BJ (cell line): ENCODE measurements around the gene PSEN2. TPM values are rescaled to one million over a fixed set of nuclear protein-coding genes. Genes with fewer than 3 reads are reported as not detected.
A peak's percentile ranks its signal among the peaks of the same experiment; 100 is the strongest.

Experiments used
- CTCF ChIA-PET: fragments of 350-600 bp; formaldehyde crosslinking; extraction: SDS; loops from one replicate; lab custom pipeline; 2021; ENCODE audit warnings: antibody characterized with exemption, inconsistent platforms; lab: Yijun Ruan, JAX
- POLR2A ChIA-PET: fragments of 300-600 bp; sonication (Branson Sonifier 250); formaldehyde crosslinking; extraction: SDS; loops from one replicate; lab custom pipeline; 2021; ENCODE audit warnings: antibody characterized with exemption; lab: Charles Lee
- DNase-seq: peaks from one replicate; pipeline ENCODE4 v3.0.0-alpha.2; 2011; ENCODE audit warnings: low read depth
- H3K27me3 ChIP-seq: 2 replicates; pipeline ENCODE4 v1.6.0; 2011; ENCODE audit warnings: low read length; ENCODE audit not compliant: control insufficient read depth, insufficient read depth
- H3K36me3 ChIP-seq: 2 replicates; pipeline ENCODE4 v1.5.1; 2011; ENCODE audit warnings: low read length; ENCODE audit not compliant: control insufficient read depth, insufficient read depth
- H3K4me3 ChIP-seq: 2 replicates; pipeline ENCODE4 v1.5.1; 2011; ENCODE audit warnings: low read depth, mild to moderate bottlenecking, control low read depth, low read length
- polyA minus RNA-seq: library from RNA; depleted of rRNA, polyadenylated mRNA; stranded (reverse); fragments of >200 nt; gene quantifications from 2 replicates; pipeline ENCODE4 v1.2.3, GENCODE V29; 2011; rRNA and poly(A)+ RNA removed
- polyA plus RNA-seq: library from polyadenylated mRNA; depleted of rRNA; stranded (reverse); fragments of >200 nt; gene quantifications from 2 replicates; pipeline ENCODE4 v1.2.3, GENCODE V29; 2011; rRNA removed
- TF ChIP-seq, protein P1 (sequence below): IDR thresholded peaks from 2 replicates; pipeline ENCODE4 v1.5.1; 2011; ENCODE audit warnings: low read depth, mild to moderate bottlenecking, control low read depth, inconsistent platforms, low read length, moderate library complexity; ENCODE audit not compliant: insufficient read depth

The PSEN2 gene
- polyA plus RNA-seq, result 23.4 and 32.1 TPM in 2 replicates
- polyA minus RNA-seq, result 16.4 and 23.5 TPM in 2 replicates

DNA sequence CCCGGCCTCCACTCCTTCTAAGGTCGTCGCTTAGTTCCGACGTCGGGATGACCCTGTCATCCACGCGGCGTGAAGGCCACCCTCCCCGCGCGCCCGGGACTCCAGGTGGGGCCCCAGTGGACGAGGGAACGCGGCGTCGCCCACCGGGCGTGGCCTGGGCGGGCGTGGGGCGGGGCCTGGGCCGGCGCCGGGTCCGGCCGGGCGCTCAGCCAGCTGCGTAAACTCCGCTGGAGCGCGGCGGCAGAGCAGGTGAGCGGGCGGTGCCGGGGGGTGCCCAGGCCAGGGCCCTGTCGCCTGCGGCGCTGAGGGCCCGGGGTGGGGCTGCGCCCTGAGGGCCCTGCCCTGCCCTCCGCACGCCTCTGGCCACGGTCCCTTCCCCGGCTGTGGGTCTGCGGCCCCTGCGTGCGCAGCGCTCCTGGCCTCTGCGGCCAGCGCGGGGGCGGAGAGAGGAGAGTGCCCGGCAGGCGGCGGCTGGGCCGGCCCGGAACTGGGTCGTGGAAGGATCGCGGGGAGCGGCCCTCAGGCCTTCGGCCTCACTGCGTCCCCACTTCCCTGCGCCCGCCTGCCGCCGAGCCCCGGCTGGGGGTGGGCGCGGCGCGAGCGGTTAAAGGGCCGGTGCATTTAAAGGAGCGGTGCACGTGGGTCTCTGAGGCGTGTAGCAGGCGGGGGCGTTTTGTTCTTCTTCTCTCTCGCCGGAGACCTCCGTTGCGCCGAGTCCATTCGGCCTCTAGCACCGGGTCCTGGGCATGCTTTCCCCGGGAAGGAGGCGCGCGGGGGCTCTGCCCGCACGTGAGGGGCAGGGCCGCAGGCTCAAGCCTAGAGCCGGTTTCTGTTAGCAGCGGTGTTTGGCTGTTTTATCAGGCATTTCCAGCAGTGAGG lies at the start of gene PSEN2:
Gene PSEN2, plus strand, starts transcription at position 216 of the 879 bp plus-strand sequence. CDS start 11,292 bp downstream, outside the sequence.
- TF ChIP-seq, protein P1, sequence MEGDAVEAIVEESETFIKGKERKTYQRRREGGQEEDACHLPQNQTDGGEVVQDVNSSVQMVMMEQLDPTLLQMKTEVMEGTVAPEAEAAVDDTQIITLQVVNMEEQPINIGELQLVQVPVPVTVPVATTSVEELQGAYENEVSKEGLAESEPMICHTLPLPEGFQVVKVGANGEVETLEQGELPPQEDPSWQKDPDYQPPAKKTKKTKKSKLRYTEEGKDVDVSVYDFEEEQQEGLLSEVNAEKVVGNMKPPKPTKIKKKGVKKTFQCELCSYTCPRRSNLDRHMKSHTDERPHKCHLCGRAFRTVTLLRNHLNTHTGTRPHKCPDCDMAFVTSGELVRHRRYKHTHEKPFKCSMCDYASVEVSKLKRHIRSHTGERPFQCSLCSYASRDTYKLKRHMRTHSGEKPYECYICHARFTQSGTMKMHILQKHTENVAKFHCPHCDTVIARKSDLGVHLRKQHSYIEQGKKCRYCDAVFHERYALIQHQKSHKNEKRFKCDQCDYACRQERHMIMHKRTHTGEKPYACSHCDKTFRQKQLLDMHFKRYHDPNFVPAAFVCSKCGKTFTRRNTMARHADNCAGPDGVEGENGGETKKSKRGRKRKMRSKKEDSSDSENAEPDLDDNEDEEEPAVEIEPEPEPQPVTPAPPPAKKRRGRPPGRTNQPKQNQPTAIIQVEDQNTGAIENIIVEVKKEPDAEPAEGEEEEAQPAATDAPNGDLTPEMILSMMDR, result peak; percentile 13; the same call in 1 of the 2 replicates
- CTCF ChIA-PET, result interaction anchor here (0.6 kb wide), 2 partner anchors 12 to 858 kb away, joined by 3 read pairs; no protein-coding TSS in a partner anchor
- Histone ChIP-seq H3K4me3 (peak within 1 kb of the TSS; percentile 66), H3K36me3 (no peaks in the 10 kb centered on the region), H3K27me3 (no peaks in the 10 kb centered on the region)
- DNase-seq, result no peak
- POLR2A ChIA-PET, result interaction anchor here (0.5 kb wide), 2 partner anchors 23 to 201 kb away, joined by 14 to 21 read pairs; no protein-coding TSS in a partner anchor

DNA sequence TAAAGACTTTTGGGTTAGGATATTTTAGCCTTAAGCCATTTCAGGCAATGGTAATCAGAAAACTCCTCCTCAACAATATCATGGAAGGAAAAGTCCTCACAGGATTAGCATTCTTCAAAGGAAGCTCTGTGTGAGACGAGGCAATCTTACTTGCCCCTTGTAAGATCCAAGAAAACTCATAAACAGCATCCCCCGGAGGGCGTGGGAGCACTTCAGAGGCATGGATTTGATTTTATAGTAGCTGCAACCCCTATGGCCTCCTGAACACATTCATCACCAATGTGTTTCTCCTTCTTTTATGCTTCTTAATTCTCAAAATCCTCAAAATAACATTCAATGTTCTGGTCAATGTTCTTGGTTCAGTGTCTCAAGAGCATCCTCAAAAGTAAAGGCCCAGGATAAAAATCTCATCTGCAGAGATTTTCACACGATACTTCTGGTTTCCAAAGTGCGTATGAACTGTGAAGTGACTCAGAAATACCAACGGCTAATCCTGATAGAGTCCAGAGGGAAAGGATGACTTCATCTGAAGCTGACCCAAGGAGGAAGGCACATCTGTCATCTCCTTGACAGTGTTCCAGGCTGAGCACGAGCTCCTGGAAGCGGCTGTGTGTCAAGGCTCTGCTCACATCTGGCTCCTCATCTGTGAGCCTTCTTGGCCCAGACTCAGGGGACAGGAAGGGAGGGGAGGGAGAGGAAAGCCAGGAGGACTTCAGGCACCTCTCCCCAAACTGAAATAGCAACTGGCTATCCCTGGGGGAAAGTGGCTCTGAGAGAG lies 49.3 kb upstream of the PSEN2 start:
- Histone ChIP-seq H3K27me3 (no peaks in the 10 kb centered on the region), H3K4me3 (no peak overlapping the region), H3K36me3 (no peaks in the 10 kb centered on the region)
- DNase-seq, result peak; percentile 97
- CTCF ChIA-PET, result interaction anchor here (0.6 to 9.5 kb wide), 7 partner anchors 28 to 188 kb away, joined by 3 to 126 read pairs (median 3); no protein-coding TSS in a partner anchor
- POLR2A ChIA-PET, result no interaction called here
- TF ChIP-seq, protein P1, result no peak

DNA sequence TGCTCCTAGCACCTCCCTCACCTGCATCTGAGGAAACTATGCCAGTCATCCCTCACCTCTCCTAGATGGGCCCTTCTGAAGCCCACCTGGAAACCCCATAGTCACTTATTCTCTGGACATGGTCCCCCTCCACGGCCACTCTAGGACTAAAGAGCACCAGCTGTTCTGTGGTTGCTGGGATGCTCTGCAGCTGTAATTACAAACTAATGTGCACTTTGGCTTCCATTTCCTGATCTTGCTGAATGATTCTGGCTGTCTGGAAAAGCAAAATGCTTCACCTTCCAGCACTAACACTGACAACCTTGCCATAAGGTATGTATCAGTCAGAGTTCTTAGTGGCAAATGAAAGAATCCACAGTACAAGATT lies 48.7 kb upstream of the PSEN2 start:
- TF ChIP-seq, protein P1, result no peak
- no peak for DNase-seq
- no peaks in the 10 kb centered on the region for H3K36me3 ChIP-seq
- H3K27me3 ChIP-seq, result no peaks in the 10 kb centered on the region
- no peak overlapping the region for H3K4me3 ChIP-seq
- POLR2A ChIA-PET, result no interaction called here
- CTCF ChIA-PET, result interaction anchor here (0.7 to 9.5 kb wide), 6 partner anchors 117 to 188 kb away, joined by 3 to 126 read pairs (median 4); no protein-coding TSS in a partner anchor

DNA sequence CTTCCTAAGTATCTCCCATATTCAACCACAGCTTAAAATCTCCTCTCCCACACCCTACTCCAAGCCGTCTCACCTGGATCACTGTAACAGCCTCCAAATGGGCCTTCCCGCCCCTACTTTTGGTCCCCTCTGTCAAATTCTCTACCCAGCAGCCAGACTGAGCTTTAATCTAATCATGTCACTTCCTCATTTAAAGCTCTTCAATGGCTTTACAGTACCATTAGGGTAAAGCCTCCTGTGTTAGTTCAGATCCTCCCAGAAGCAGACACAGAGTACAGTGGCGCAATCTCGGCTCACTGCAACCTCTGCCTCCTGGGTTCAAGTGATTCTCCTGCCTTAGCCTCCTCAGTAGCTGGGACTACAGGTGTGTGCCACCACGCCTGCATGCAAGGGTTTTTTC lies 46.8 kb upstream of the PSEN2 start:
- POLR2A ChIA-PET, result no interaction called here
- TF ChIP-seq, protein P1, result no peak
- H3K27me3 ChIP-seq, result no peaks in the 10 kb centered on the region
- no peak overlapping the region for H3K4me3 ChIP-seq
- no peak for DNase-seq
- CTCF ChIA-PET, result interaction anchor here (0.8 to 9.5 kb wide), 7 partner anchors 112 to 276 kb away, joined by 3 to 126 read pairs (median 4); no protein-coding TSS in a partner anchor
- H3K36me3 ChIP-seq, result no peaks in the 10 kb centered on the region
